RPMI8226 (cell line): Measurements from ENCODE around the gene SAA2.
"Not testable (repeated sequence)": the region's sequence is repeated elsewhere in the genome, so short reads cannot be mapped to it uniquely, and the experiment has no call there.

ENCODE experiments used
- DNase-seq: peaks from one replicate; pipeline ENCODE4 v3.0.0-alpha.2; 2015

Gene SAA2

DNA sequence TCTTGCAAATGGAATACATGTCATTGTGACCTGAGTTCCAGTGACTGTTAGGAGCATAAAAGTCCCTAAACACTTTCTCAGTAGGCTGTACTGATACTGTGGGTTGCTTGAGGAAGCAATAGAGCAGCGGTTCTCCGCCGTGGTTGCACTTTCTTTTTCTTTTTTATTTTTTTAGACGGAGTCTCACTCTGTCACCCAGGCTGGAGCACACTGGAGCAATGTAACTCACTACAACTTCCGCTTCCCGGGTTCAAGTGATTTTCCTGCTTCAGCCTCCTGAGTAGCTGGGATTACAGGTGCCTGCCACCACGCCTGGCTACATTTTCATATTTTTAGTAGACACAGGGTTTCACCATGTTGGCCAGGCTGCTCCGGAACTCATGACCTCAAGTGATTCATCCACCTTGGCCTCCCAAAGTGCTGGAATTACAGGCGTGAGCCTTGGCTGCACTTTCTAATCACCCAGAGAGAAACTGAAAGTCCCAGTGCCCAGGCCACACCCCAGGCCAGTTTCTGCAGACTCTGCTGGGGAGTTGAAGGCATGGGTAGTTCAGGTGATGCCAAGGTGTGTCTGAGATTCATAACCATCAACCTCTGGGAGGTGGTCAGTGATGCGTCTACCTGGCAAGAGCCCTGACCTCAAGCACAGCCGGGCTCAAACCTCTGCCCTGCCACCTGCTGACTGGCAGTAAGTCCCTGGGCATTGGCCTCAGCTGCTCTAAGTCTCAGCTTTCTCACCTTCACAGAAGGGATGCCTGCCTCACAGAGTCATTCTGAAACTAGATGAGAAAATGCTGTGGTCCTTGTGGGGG is 1.9 kb downstream of the SAA2 start:
- DNase-seq = peak; percentile 31

DNA sequence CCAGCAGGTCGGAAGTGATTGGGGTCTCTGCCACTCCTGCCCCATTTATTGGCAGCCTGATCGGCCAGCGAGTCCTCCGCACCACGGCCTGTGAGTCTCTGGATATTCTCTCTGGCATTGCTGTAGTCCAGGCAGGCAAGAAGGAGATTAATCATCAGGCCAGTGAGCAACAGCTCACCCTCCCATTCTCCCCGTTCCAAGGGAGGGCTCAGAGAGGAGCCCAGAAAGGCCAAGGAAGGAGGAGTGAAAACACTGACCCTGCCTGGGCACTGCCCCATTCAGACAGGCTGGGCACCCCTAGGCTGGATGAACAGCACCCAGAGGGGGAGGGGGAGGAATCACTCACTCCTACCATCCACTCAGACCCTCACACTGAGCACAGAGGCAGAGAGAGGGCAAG is 3.1 kb downstream of the SAA2 start:
- no peak for DNase-seq

DNA sequence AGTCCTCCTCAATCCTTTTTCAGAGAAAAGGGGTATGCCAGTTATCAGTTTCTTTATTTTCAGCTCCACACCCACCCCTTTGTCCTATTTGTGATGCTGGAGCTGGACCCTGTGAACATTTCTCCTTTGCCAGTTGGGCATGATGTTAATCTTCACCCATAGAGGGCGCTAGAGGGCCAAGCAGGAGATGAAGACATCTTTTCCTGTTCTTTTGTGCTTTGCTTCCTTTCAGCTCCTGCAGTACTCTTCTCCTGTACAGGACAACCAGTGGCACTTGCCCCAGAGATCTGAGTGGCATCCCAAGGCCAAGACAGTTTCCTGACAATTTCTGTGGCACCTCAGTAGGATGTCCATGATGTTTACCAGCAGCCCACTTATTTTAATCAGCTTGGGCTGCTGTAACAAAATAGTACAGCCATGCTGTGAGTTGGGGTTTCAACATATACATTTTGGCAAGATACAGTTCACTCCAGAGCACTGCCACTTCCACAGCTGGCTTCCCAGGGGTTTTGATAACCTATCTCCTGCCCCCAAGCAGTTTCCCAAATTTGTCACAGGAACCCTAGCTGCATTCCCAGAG is 4.6 kb downstream of the SAA2 start:
- DNase-seq = peak; percentile 67

DNA sequence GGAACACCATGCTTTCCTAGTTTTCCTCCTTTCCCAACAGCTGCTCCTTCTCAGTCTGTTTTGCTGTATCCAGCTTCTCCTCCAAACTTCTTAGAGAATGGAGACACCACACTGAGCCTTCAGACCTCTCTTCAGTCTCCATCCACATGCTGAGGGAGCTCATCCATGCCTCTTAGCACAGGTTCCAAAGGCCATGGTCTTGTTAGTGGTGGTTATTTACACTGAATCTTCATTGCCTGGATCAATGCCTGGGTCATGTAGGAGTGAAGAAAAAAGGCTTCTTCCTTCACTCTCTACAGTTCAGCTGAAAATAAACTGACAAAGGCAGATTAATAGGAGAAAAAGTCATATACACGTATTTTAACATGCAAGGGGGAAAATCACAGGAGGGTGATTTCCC is 8.8 kb downstream of the SAA2 start:
- DNase-seq = no peak

DNA sequence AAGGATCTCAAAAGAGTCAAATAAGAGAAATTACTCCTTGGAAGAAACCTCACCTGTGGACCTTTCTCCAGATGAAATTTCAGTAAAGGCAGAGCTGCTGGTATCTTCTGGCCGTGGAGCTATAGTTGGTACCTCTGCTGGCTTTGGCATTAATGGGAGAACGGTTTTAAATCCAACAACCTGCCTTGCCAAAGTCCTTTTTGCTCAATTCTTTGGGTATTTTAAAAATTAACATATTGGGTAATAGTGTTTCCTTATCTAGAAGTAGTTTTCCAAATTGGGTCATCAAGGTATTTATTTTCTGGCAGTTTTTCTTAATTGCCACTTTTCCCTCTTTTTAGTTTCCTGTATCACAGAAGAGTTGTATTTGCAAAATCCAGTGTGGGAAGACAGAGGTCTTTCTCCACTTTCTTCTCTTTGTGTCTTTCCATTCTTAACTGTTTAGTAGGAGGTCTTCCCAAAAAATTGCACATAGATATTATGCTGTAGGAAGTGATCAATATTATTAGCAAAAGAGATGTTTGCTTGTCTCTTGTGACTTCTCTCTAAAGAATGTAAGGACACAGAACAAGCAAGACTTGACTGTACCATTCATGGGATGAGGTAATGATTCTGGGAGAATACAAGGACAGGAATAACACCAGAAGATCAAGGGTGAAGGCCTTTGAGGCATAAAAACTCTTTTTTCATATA is 11.7 kb downstream of the SAA2 start, which contains the start of gene SAA4:
TSS of gene SAA4 (minus strand) at position 139 of the 693 bp plus-strand sequence. CDS start 876 bp downstream, outside the sequence.
- DNase-seq = no peak

DNA sequence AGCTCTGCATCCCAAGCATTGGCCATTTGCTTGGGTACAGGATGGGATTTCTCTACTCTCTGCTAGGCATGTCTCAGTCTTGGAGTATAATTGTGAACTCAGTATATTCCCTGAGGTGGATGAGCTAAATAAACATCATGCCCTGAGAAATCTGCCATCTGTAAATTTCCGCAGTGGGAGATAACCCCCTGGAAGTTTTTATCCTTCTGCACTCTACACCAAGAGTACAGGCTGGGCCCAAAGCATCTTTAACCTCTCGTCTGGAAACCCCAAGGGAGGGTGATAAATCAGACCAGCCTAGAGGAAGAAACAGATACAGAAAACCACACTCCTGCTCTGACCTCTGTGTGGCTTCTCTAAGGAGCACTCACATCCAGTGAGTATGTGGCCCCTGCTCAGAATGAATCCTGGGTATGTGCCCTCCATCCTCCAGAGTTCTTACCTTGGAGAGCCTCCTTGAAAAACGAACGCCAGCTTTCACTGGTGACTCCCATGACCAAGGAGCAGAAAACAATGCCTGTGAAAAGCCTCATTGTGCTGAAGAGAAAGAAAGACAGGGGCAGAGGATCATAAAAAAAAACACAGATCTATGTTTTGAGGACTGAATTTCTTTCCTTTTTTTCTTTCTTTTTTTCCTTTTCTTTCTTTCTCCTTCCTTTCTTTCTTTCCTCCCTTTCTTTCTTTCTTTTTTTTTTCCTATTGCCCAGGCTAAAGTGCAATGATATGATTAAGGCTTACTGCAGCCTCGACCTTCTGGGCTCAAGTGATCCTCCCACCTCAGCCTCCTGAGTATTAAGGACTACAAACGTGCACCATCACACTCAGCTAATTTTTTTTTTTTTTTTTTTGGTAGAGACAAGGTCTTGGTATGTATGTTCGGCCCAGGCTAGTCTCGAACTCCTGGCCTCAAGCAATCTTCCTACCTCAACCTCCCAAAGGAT is 12.8 kb downstream of the SAA2 start:
- DNase-seq = no peak

DNA sequence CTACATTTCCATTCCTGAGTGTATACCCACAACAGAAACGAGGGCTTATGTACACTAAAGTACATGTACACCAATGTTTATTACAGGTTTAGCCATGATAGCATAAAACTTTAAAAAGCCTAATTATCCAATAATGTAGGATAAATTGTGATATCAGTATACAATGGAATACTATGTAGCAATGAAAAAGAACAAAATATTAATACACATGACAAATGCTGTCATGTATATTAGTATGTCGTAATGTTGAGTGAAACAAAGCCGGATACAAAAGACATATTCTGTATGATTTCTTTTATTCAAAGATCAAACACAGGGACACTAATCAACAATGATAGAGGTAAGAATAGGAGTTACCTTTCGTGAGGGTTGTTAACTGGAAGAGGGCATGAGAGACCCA is 14.6 kb downstream of the SAA2 start:
- DNase-seq = no peak

DNA sequence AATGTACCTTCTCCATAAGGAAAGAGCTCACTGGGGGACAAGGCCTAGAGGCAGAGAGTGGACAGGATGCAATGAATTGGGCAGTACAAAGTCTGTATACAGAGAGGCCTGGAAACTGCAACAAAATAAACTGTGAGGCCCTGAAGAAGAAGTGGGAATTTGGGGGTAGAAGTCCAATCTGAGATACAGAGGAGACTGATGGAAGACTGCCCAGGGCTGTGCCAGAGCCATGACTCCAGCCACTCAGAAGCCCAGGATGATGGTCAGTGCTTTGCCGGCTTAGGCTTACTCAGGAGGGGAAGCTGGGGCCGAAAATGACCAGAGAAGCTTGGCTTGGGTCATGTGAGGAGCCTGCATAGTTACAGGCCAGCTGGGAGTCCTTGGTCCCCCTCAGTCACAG is 17.6 kb downstream of the SAA2 start:
- no peak for DNase-seq

DNA sequence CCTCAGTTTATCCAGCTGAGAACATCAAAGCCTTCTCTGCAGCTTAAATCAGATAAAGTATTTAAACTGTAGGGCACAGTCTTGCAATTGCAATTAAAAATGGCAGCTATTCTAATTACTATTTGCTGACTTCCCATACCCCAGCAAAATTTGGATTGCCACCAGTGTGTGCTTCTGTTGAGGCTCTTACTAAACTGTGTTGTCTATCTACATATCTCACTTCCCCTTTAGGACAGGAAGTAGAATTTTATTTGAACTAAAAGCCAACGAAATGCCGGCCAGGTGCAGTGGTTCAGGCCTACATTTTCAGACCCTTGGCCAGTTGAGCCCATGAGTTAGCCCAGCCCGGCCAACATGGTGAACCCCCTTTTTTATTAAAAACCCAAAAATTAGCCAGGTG is 19.0 kb downstream of the SAA2 start:
- DNase-seq = peak; percentile 81

DNA sequence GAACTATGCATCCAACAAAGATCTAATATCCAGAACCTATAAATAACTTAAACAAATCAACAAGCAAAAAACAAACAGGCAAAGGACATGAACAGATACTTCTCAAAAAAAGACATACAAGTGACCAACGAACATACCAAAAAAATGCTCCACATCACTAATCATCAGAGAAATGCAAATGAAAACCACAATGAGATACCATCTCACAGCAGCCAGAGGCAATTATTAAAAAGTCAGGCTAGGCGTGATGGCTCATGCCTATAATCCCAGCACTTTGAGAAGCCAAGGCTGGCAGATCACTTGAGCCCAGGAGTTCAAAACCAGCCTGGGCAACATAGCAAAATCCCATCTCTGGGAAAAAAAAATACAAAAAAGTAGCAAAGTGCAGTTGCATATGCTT is 22.6 kb downstream of the SAA2 start:
- no peak for DNase-seq

DNA sequence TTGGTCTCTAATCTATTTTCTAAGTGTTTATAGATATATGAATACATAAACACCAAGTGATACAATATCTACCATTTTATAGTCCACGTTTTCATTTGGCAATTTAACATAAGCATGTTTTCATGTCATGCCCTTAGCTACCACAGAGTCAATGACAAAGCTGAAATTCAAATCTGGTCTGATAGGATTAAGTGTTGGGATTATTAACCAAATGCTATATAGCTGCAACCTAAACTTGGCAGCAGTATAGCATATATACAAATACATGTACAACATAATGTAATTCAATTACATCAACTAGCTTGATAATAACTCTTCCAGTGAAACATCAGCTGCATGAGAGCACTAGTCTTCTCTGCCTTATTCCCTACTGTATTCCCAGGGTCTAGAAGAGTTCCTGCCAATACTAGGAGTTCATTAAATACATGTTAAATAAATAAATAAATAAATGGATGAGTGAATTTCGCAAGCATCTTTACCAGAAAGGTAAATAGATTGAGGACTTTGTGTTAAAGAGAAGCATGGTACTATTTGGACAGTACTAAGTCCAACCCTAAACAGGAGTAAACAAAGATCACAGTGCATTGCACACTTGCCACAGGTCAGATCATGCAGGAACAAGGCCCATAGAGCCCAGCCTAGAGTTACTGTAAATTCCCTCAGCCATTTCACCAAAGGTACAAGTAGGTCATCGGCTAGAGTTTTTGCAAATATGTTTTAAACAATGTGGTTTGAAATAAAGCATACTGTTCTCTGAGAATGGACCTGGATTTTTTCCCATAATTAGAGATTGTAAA is 24.7 kb downstream of the SAA2 start:
- DNase-seq = no peak

DNA sequence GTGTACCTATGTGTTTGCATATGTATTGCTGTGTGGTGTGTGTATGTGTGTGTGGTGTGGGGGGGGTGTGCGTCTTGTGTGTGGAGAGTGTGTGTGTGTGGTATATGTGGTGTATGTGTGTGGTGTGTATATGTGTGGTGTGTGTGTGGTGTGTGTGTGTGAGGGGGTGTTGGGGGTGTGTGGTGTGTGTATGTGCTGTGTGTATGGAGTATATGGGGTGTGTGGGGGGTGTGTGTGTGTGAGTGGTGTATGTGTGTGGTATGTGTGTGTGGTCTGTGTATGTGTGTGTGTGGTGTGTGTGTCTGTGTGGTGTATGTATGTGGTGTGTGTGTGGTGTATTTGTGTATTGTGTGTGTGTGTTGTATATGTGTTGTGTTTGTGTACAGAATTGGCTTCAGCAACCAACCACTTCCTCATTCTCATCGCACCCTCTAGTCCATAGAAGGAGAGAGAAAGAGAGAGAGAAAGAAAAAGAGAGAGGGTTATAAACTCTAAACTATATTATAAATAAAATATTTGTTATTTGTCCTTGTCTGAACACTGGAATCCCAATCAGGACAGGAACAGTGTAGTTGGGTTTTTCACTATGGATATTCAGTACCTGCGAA is 25.6 kb downstream of the SAA2 start:
- no peak for DNase-seq

DNA sequence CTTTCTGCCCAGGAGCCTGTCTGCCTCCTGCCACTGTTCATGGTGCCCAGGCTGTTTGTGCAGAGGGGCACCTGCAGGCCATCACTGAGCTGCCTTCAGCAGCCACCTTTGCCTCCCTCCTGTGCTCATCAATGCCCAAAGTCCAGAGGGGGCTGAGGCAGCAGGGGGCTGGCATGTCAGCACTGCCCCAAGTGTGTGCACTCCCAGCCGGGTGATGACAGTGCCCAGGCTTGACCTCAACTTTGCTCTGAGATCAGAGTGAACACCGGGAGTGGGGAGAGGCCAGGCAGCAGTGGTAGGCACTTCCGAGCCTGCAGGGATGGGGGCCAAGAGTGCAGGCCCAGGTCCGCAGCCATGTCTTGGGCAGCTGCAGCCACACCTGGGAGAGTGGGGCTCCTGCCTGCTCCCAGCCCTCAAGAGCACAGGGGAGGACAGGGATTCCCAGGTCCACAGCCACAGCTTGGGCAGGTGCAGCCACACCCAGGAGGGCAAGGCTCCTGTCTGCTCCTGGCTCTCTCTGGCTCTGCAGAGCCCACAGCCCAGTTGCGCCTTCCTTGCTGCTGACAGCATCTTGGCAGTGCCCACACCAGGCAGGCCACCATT is 27.1 kb downstream of the SAA2 start:
- no peak for DNase-seq

DNA sequence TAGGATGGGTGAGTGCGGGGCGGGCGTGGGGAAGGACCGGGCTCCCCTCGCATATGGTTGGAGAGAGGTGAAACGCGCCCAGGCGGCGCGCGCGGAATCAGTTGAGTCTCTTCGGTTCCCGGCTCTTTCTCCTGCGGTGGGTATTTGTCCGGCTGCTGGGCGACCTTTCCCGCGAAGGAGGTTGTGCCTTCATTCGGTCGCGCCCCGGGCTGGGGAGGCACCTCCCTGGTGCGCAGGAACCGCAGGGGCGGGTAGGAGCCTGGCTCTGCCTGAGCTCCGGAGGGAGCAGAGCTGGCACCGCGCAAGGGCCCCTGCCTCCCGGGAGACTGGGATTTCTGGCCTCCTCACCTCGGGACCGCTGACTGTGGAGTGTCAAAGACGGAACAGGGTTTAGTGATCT is 39.4 kb downstream of the SAA2 start:
- DNase-seq = no peak

DNA sequence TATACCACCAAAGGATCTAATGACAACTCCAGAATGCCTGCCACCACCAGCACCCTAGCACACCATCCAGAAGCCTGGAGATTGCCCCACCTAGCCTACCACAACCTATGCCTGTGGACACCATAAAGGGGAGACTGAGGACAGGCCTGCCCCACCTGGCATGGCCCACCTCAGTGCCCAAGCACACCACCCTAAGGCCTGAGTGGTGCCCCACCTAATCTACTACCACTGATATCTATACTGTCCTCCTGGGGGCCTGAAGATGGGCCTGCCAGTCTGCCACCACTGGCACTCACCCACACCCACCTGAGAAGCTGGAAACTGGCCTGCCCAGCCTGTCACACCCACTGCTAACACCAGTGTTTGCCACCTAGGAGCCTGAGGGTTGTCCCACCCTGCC is 43.7 kb downstream of the SAA2 start:
- no peak for DNase-seq

DNA sequence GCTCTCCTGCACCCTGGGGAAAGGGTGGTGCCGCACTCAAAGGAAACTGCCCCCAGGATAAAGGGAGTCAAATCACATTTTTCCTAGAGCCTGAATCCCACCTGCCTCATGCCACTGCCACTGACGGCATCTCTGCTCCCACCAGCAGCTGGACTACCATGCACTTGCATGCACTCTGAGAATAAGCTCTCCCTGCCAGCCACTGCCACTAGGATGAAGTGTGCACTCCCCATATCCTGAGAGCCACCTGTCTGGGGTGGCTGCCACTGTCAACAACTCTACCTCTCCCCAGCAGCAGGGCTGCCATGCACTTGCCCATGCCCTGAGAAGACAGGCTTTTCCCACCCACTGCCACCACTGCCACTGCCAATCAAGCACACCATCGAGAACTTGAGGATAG is 44.2 kb downstream of the SAA2 start:
- no peak for DNase-seq

DNA sequence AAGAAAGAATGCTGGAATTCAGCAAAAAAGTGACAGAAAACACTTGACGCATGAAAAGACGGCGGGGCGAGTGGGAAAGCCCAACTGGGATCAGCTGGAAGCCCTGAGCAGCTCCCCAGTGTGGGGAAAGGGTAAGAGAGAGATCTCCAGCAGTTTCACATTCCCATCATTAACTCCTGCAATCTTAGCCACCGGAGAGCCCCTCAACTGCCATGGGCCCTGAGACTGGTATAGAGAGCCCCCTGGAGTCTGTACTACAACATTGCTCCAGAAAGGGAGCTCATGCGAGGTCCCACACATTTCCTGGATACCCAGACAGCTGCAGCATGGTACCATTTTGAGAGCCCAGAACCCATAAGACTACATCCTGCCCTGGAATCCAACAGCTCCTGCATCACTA is 44.7 kb downstream of the SAA2 start:
- DNase-seq = no peak

DNA sequence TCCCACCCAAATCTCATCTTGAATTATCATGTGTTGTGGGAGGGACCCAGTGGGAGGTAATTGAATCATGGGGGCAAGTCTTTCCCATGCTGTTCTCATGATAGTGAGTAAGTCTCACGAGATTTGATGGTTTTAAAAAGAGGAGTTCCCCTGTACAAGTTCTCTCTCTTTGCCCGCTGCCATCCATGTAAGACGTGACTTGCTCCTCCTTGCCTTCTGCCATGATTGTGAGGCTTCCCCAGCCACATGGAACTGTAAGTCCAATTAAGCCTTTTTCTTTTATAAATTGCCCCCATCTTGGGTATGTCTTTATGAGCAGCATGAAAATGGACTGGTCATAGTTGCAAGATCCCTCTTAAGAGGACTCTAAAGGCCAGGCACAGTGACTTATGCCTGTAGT is 50.7 kb downstream of the SAA2 start:
- DNase-seq = not testable (repeated sequence)

DNA sequence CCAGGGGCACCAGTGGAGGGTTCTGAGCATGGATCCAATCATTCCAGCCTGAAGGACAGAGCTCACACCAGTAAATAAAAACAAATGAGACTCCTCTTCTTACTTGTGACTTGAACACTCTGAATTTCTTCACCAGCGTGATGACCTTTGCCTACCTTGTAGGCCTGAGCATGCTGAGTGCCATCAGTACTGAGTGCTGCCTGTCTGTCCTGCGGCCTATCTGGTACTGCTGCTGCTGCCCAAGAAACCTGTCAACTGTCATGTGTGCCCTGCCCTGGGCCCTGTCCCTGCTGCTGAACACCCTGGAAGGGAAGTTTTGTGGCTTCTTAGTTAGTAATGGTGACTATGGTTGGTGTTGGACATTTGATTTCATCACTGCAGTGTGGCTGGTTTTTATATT is 51.9 kb downstream of the SAA2 start:
- no peak for DNase-seq
